HCT116 (cell line): ENCODE data around the gene TWF2. TPM values are rescaled to one million over a fixed set of nuclear protein-coding genes. Genes with fewer than 3 reads are reported as not detected.

Experiments
- ATAC-seq: fragments of 200-7000 bp; cut with Tn5 transposase; 2 replicates; pipeline ENCODE4 v1.9.1; 2020; ENCODE audit warnings: mild to moderate bottlenecking, moderate library complexity
- BruUV-seq: library from RNA; stranded (reverse); fragments of 400-500 nt; replicated peaks from 2 replicates; lab custom pipeline; 2021; lab: Mats Ljungman, UMichigan
- CTCF ChIA-PET: fragments of 300-600 bp; sonication (Branson Sonifier 250); formaldehyde crosslinking; loops from one replicate; lab custom pipeline; 2021; ENCODE audit warnings: antibody characterized with exemption; lab: Charles Lee
- POLR2A ChIA-PET: fragments of 300-600, 350-600 bp; sonication (Branson Sonifier 250); formaldehyde crosslinking; loops from one replicate; lab custom pipeline; 2021; ENCODE audit warnings: antibody characterized with exemption; lab: Charles Lee
- RAD21 ChIA-PET, 2 experiments: fragments of 300-600 bp; sonication (Branson Sonifier 250); formaldehyde crosslinking; loops; one replicate each; lab custom pipeline; 2023; ENCODE audit warnings: low total read pairs in 2 of 2; ENCODE audit not compliant: uncharacterized antibody in 2 of 2, unreplicated experiment in 2 of 2, low non-redundant PET in 1 of 2; lab: Charles Lee
- DNase-seq: peaks from one replicate; pipeline ENCODE4 v3.0.0-alpha.2; 2010; ENCODE audit warnings: low read depth, low spot score
- H2AFZ ChIP-seq: fragments of 200-600 bp; shearing (Covaris generic), sonication (generic); 2 replicates; pipeline ENCODE4 v1.6.1; 2017; ENCODE audit warnings: low read depth, mixed run types, mixed read lengths, antibody characterized with exemption, low read length; ENCODE audit not compliant: poor library complexity, severe bottlenecking
- H3K27ac ChIP-seq: 2 replicates; pipeline ENCODE4 v1.5.1; 2012; ENCODE audit warnings: low read depth, low read length
- H3K27me3 ChIP-seq: fragments of 200-600 bp; sonication (generic); 2 replicates; pipeline ENCODE4 v1.6.1; 2016; ENCODE audit warnings: mixed run types, low read length, mixed read lengths; ENCODE audit not compliant: insufficient read depth
- H3K36me3 ChIP-seq, 2 experiments: fragments of 200-500 bp in 1 of 2; fragments of 200-600 bp in 1 of 2; sonication (Bioruptor generic) in 1 of 2; sonication (generic) in 1 of 2; 2 replicates each; pipeline versions ENCODE4 v1.5.1 to v1.6.1; 2014 to 2016; ENCODE audit warnings: low read length in 2 of 2, inconsistent platforms in 1 of 2, mixed read lengths in 1 of 2, mixed run types in 1 of 2; ENCODE audit not compliant: insufficient read depth in 2 of 2, control insufficient read depth in 1 of 2
- H3K4me1 ChIP-seq, 2 experiments: fragments of 200-600 bp in 1 of 2; sonication (generic) in 1 of 2; 2 replicates each; pipeline versions ENCODE4 v1.5.1 to v1.6.1; 2012 to 2017; ENCODE audit warnings: low read length in 2 of 2, inconsistent platforms in 1 of 2, mild to moderate bottlenecking in 1 of 2, mixed read lengths in 1 of 2, mixed run types in 1 of 2, moderate library complexity in 1 of 2; ENCODE audit not compliant: insufficient read depth in 2 of 2, control insufficient read depth in 1 of 2
- H3K4me2 ChIP-seq: fragments of 200-600 bp; sonication (generic); 2 replicates; pipeline ENCODE4 v1.6.1; 2017; ENCODE audit warnings: mixed run types, low read length, mixed read lengths
- H3K4me3 ChIP-seq, 2 experiments: fragments of 200-600 bp in 1 of 2; sonication (generic) in 1 of 2; replicated peaks in 1 of 2; 2 replicates each; pipeline ENCODE4 v1.5.1; 2011 to 2016; ENCODE audit warnings: low read length in 2 of 2, control low read depth in 1 of 2, low read depth in 1 of 2, mild to moderate bottlenecking in 1 of 2, mixed read lengths in 1 of 2, mixed run types in 1 of 2
- H3K79me2 ChIP-seq: fragments of 200-600 bp; sonication (generic); 2 replicates; pipeline ENCODE4 v1.6.1; 2017; ENCODE audit warnings: mild to moderate bottlenecking, mixed run types, low read length, moderate library complexity, mixed read lengths; ENCODE audit not compliant: insufficient read depth
- H3K9ac ChIP-seq: fragments of 200-600 bp; sonication (generic); 2 replicates; pipeline ENCODE4 v1.6.1; 2016; ENCODE audit warnings: low read length, mixed read lengths
- H3K9me2 ChIP-seq: fragments of 200-600 bp; sonication (generic), shearing (Covaris generic); 2 replicates; pipeline ENCODE4 v1.6.1; 2017; ENCODE audit warnings: mixed run types, mild to moderate bottlenecking, moderate library complexity; ENCODE audit not compliant: insufficient read depth
- H3K9me3 ChIP-seq, 2 experiments: fragments of 200-500 bp in 1 of 2; fragments of 200-600 bp in 1 of 2; sonication (Bioruptor generic) in 1 of 2; sonication (generic) in 1 of 2; 2 replicates each; pipeline ENCODE4 v1.6.1; 2014 to 2017; ENCODE audit warnings: low read length in 2 of 2, mixed read lengths in 2 of 2, inconsistent platforms in 1 of 2, low read depth in 1 of 2, mild to moderate bottlenecking in 1 of 2, mixed run types in 1 of 2, moderate library complexity in 1 of 2; ENCODE audit not compliant: control insufficient read depth in 1 of 2, insufficient read depth in 1 of 2
- H4K20me1 ChIP-seq: fragments of 200-600 bp; sonication (generic), shearing (Covaris generic); 2 replicates; pipeline ENCODE4 v1.6.1; 2017; ENCODE audit warnings: mixed run types, mild to moderate bottlenecking, moderate library complexity; ENCODE audit not compliant: insufficient read depth
- CTCF ChIP-seq, 3 experiments: fragments of 200-600 bp in 1 of 3; sonication (generic) in 1 of 3; IDR thresholded peaks in 2 of 3; conservative IDR thresholded peaks in 1 of 3; 2 replicates each; pipeline ENCODE4 v1.5.1; 2012 to 2017; ENCODE audit warnings: low read depth in 2 of 3, low read length in 2 of 3, antibody characterized with exemption in 1 of 3, borderline replicate concordance in 1 of 3, control low read depth in 1 of 3, mild to moderate bottlenecking in 1 of 3, mixed read lengths in 1 of 3, mixed run types in 1 of 3, moderate library complexity in 1 of 3; ENCODE audit not compliant: insufficient read depth in 1 of 3
- EZH2phosphoT487 ChIP-seq: fragments of 200-600 bp; IDR thresholded peaks from 2 replicates; pipeline ENCODE4 v1.6.1; 2018; ENCODE audit warnings: antibody characterized with exemption, borderline replicate concordance
- MAX ChIP-seq: IDR thresholded peaks from 2 replicates; pipeline ENCODE4 v1.6.1; 2012
- TCF7L2 ChIP-seq: IDR thresholded peaks from 2 replicates; pipeline ENCODE4 v1.7.0; 2011; ENCODE audit warnings: borderline replicate concordance, inconsistent platforms; ENCODE audit not compliant: insufficient read depth, insufficient read length; ENCODE audit errors: extremely low read depth
- YY1 ChIP-seq: IDR thresholded peaks from 2 replicates; pipeline ENCODE4 v1.6.1; 2011; ENCODE audit warnings: low read length, low read depth, moderate library complexity, mild to moderate bottlenecking; ENCODE audit not compliant: insufficient replicate concordance; ENCODE audit errors: extremely low read depth
- intact Hi-C: fragments of 100-400 bp; cut with micrococcal nuclease; formaldehyde crosslinking; loops from 2 replicates; pipeline ENCODE4 v1.10.0; 2022
- total RNA-seq: library from RNA; stranded (reverse); gene quantifications from one replicate; pipeline ENCODE4 v1.2.1, GENCODE V29; 2021; ENCODE audit not compliant: unreplicated experiment

The TWF2 gene
- total RNA-seq, 1 experiment from 2014 or later = 100 TPM

DNA sequence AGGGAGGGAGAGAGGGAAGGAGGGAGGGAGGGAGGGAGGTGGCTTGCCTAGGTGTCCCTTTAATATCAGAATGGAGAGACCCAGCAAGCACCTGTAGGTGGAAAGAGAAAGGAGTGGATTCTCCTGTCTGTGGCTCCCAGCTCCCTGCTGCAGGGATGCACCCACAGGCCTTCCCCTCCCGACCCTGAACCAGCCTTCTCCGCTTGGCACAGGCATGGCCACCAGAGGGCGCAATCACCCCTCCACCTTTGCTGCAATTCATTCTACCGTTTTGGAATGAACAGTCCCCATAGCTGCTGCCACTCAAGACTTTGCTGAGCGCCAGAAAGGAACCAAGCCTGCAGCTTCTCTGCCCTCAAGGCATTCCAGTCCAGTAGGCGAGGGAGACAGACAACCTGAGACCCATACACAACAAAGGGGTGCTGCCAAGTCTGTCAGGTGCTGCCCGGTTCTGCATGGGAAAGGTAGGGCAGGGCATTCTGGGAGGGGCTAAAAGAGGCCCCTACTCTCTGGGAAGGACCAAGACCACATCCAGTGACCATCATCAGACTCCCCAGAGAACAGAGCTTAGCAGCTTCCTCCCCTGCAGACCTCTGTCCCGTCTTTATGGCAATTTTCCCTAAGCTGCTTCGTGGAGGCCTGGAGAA lies 18.5 kb downstream of the TWF2 start:
- CTCF ChIA-PET = interaction anchor here (0.7 to 5.4 kb wide), 23 partner anchors 8 to 278 kb away, joined by 3 to 55 read pairs (median 4); partner anchors contain the start of genes GLYCTK, POC1A, TWF2 and WDR82
- ATAC-seq (peak; percentile 72), DNase-seq (peak; percentile 54)
- Histone ChIP-seq H3K9me3 (no peaks in the 10 kb centered on the region), H3K79me2 (no peaks in the 10 kb centered on the region), H3K36me3 (no peaks in the 10 kb centered on the region), H3K27ac (no peak overlapping the region), H3K9me2 (no peaks in the 10 kb centered on the region), H3K4me1 (peaks cover 21 to 42% of the 10 kb centered on the region in 2 experiments), H3K4me2 (peak overlapping the region; percentile 28; the same call in 1 of the 2 replicates), H2AFZ (no peak overlapping the region), H3K4me3 (no peak overlapping the region), H3K9ac (no peak overlapping the region), H3K27me3 (no peaks in the 10 kb centered on the region), H4K20me1 (no peaks in the 10 kb centered on the region)
- BruUV-seq = no TSS peak
- intact Hi-C loops = loop anchor here (2.0 kb wide), 1 partner anchor 220 kb away; no protein-coding TSS in a partner anchor
- POLR2A ChIA-PET = interaction anchor here (1.1 to 1.7 kb wide), 3 partner anchors 17 to 58 kb away, joined by 3 to 6 read pairs (median 3); partner anchors contain the start of gene WDR82
- TF ChIP-seq TCF7L2 (no peak), CTCF (IDR thresholded peaks at IDR 0.05 in 2 of 3, conservative IDR thresholded peaks at IDR 0.05 in 1 of 3; ENCODE audit: borderline replicate concordance in 1 of 3, insufficient read depth in 1 of 3, low read depth in 2 of 3, low read length in 2 of 3) (peak in 2 of 3 experiments; percentile 94 to 95; a peak in 4 of 6 replicates), YY1 (peak; percentile 70), MAX (no peak), EZH2phosphoT487 (no peak)
- RAD21 ChIA-PET = interaction anchor here (0.5 to 1.8 kb wide), 3 partner anchors 15 to 119 kb away, joined by 3 to 4 read pairs (median 3); partner anchors contain the start of gene TWF2 (in 1 of the 2)
